T-helper 2 cell treated with Interferon-gamma antibody and Interleukin-4, amounts not matched to agents 5 μg/mL and 100 μg/mL, for 36 hours (primary cell): ENCODE measurements around the gene ZNF652.

ENCODE experiments used
- DNase-seq: peaks from one replicate; pipeline ENCODE4 v3.0.0; 2021; ENCODE audit warnings: low spot score
- H3K27ac Mint-ChIP-seq: one replicate; pipeline ENCODE4 v1.8.0; 2021; ENCODE audit warnings: mild to moderate bottlenecking, mixed read lengths
- H3K27me3 Mint-ChIP-seq: one replicate; pipeline ENCODE4 v1.8.0; 2021; ENCODE audit warnings: low read depth, mixed read lengths
- H3K36me3 Mint-ChIP-seq: one replicate; pipeline ENCODE4 v1.8.0; 2021; ENCODE audit warnings: low read depth, mixed read lengths
- H3K4me1 Mint-ChIP-seq: one replicate; pipeline ENCODE4 v1.8.0; 2021; ENCODE audit warnings: low read depth, mixed read lengths
- H3K4me3 Mint-ChIP-seq: one replicate; pipeline ENCODE4 v1.8.0; 2022; ENCODE audit warnings: mild to moderate bottlenecking, moderate library complexity, mixed read lengths
- H3K9me3 Mint-ChIP-seq: one replicate; pipeline ENCODE4 v1.8.0; 2021; ENCODE audit warnings: mixed read lengths

ZNF652 gene

DNA sequence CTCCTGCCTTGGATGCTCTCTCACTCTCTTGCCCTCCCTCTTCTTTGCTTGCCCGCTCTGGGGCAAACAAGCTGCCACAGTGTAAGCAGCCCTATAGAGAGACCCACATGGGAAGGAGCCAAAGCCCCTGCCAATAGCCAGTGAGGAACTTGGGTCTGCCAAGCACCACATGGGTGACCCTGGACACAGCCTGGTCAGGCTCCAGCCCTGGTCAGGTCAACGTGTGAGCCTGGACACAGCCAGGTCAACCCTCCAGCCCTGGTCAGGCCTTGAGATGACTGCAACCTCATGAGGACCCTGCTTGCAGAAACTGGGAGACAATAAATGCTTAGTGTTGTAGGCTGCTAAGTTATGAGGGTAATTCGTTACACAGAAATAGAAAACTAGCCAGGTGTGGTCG, 117.2 kb downstream of the ZNF652 start:
- H3K27ac Mint-ChIP-seq, result no peak overlapping the region
- H3K36me3 Mint-ChIP-seq, result no peaks in the 10 kb centered on the region
- H3K4me3 Mint-ChIP-seq, result no peak overlapping the region
- no peaks in the 10 kb centered on the region for H3K9me3 Mint-ChIP-seq
- DNase-seq, result no peak
- H3K27me3 Mint-ChIP-seq, result peaks cover 8% of the 10 kb centered on the region
- no peaks in the 10 kb centered on the region for H3K4me1 Mint-ChIP-seq
